BLaER1 (cell line): ENCODE measurements around the gene MSANTD3.
A peak's percentile ranks its signal among the peaks of the same experiment; 100 is the strongest.
"Not testable (repeated sequence)": the region's sequence is repeated elsewhere in the genome, so short reads cannot be mapped to it uniquely, and the experiment has no call there.

Source experiments
- H3K27ac ChIP-seq: shearing (Covaris generic); formaldehyde crosslinking; 2 replicates; pipeline ENCODE4 v1.8.1; 2022
- H3K27me3 ChIP-seq: shearing (Covaris generic); formaldehyde crosslinking; 2 replicates; pipeline ENCODE4 v1.8.1; 2022
- H3K36me3 ChIP-seq: shearing (Covaris generic); formaldehyde crosslinking; 2 replicates; pipeline ENCODE4 v1.8.1; 2022
- H3K4me1 ChIP-seq: shearing (Covaris generic); formaldehyde crosslinking; 2 replicates; pipeline ENCODE4 v1.8.1; 2022
- H3K4me2 ChIP-seq: shearing (Covaris generic); formaldehyde crosslinking; 2 replicates; pipeline ENCODE4 v1.8.1; 2022
- H3K4me3 ChIP-seq: shearing (Covaris generic); formaldehyde crosslinking; 2 replicates; pipeline ENCODE4 v1.8.1; 2022
- H3K9ac ChIP-seq: shearing (Covaris generic); formaldehyde crosslinking; 2 replicates; pipeline ENCODE4 v1.8.1; 2022
- H3K9me3 ChIP-seq: shearing (Covaris generic); formaldehyde crosslinking; 2 replicates; pipeline ENCODE4 v1.8.1; 2022
- H4K20me1 ChIP-seq: shearing (Covaris generic); formaldehyde crosslinking; 2 replicates; pipeline ENCODE4 v1.8.1; 2022
- Cebpa-rat ChIP-seq: shearing (Covaris generic); IDR thresholded peaks from 2 replicates; pipeline ENCODE4 v1.8.1; 2022

The MSANTD3 gene, protein sequence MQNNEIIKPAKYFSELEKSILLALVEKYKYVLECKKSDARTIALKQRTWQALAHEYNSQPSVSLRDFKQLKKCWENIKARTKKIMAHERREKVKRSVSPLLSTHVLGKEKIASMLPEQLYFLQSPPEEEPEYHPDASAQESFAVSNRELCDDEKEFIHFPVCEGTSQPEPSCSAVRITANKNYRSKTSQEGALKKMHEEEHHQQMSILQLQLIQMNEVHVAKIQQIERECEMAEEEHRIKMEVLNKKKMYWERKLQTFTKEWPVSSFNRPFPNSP

DNA sequence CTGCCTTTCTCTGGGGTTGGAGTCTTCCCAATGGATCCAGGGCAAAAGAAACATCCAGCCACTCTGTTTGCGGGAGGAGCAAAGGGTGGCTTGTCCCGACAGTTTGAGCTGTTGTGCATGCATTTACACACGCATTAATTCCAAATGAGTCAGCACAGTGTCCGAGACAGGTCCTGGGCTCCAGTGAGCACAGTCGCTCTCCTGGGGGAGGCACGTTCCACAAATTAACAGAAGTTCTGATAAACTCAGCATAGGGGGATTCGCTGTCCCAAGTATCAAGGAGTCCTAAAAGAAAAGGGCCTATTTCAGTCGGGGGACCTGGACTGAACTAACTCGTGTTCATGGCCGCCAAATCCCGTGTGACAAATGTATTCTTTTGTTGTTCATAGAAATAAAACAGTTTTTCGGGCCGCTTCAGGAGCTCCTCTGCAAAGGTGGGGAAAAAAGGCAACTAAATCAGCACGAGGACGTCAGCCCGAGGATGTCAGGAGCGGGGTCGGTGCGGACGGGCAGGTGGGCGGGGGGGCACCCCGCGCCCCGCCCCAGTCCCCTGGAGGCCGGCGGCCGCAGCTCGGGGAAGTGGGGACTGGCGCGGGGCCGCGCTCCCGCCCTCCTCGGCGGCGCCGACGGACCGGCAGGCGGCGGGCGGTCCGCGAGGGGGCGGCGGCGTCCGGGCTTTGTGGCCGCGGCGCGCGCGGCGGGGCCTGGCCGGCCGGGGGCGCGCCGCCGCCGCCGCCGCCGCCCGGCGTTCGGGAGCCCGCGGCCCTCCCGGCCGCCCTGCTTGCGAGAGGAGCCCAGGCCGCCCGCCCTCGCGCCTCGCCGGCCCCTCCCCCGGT lies at the start of gene MSANTD3:
Gene MSANTD3 (plus strand): TSS at position 614 of the 836 bp plus-strand sequence. CDS start 14,796 bp downstream, outside the sequence.
- H3K4me1 ChIP-seq = peaks cover 25% of the 10 kb centered on the region
- H3K36me3 ChIP-seq = 0 out of 2 replicates have a peak, but pooled peaks cover 5% of the 10 kb centered on the region
- H3K27me3 ChIP-seq = no peaks in the 10 kb centered on the region
- peak within 1 kb of the TSS; percentile 74 for H3K4me2 ChIP-seq
- H4K20me1 ChIP-seq = 0 out of 2 replicates have a peak, but pooled peaks cover 6% of the 10 kb centered on the region
- H3K9me3 ChIP-seq = no peaks in the 10 kb centered on the region
- TF ChIP-seq Cebpa-rat = no peak
- H3K9ac ChIP-seq = peak within 1 kb of the TSS; percentile 90
- peak within 1 kb of the TSS; percentile 88 for H3K27ac ChIP-seq
- H3K4me3 ChIP-seq = peak within 1 kb of the TSS; percentile 88

GRCh38 chr9:100379862-100380261 lies 47.1 kb upstream of the MSANTD3 start:
- Histone ChIP-seq H3K36me3 (peaks cover 7% of the 10 kb centered on the region; the same call in 1 of the 2 replicates), H3K4me2 (no peak overlapping the region), H3K4me3 (no peak overlapping the region), H3K27ac (no peak overlapping the region), H3K9me3 (peaks cover 24% of the 10 kb centered on the region), H3K4me1 (no peaks in the 10 kb centered on the region), H4K20me1 (no peaks in the 10 kb centered on the region), H3K27me3 (no peaks in the 10 kb centered on the region), H3K9ac (no peak overlapping the region)
- TF ChIP-seq Cebpa-rat = no peak

DNA sequence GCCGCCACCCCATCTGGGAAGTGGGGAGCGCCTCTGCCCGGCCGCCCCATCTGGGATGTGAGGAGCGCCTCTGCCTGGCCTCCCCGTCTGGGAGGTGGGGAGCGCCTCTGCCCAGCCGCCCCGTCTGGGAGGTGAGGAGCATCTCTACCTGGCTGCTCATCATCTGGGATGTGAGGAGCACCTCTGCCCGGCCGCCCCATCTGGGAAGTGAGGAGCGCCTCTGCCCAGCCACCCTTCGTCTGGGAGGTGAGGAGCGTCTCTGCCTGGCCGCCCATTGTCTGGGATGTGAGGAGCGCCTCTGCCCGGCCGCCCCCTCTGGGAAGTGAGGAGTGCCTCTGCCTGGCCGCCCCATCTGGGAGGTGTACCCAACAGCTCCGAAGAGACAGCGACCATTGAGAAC lies 34.0 kb upstream of the MSANTD3 start:
- not testable (repeated sequence) for H3K9ac ChIP-seq, H3K27me3 ChIP-seq, H3K4me2 ChIP-seq, H3K27ac ChIP-seq, H4K20me1 ChIP-seq, H3K4me3 ChIP-seq, H3K4me1 ChIP-seq
- peaks cover 10% of the 10 kb centered on the region for H3K36me3 ChIP-seq
- peaks cover 26% of the 10 kb centered on the region for H3K9me3 ChIP-seq

DNA sequence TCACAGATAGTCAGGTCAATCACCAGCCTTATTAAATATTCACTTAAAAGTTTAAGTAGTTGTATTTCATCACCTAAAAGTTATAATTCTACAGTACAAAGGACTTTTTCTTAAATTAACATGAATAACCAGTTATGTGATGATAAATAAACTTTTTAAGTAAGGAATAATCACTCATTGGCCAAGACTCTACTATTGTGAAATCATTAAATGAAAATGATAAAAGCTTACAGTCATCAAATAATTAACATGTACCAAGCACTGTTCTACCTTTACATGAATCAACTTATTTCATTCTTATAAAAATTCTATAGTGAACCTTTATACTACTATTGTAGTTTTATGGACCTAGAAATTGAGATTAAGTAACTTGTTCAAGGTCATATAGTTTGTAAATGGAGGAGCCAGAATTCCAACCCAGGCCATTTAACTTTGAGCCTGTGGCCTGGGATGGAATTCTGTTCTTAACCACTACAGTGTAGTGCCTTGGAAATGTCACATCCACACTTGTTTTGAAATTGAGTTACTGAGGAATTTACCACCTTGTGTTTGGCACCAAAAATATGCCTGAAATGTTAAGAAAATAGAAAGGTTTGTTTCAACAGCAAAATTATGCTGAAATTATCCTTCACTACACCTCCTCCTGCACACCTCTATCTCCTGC lies 32.8 kb upstream of the MSANTD3 start:
- no peak overlapping the region for H3K4me3 ChIP-seq

DNA sequence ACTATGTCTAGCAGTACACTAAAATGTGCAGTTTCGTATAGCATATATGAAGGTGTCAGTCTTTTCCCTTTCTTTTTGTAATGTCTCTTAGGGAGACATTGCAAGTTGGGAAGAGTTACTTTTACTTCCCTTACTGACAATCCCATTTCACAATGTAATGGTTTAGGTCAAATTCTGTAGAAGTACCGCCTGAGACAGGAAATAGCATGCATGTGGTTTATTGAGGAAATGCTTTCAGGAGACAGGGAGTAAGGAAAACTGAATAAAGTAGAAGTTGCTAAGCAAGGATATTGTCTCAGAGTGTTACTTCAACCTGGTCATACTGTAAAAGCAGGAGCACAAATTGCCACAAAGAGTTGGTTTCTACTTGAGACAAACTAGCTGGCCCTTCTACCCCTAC lies 32.1 kb upstream of the MSANTD3 start:
- Histone ChIP-seq H3K9me3 (peaks cover 26% of the 10 kb centered on the region), H4K20me1 (no peaks in the 10 kb centered on the region), H3K36me3 (peaks cover 10% of the 10 kb centered on the region), H3K4me2 (no peak overlapping the region), H3K4me3 (no peak overlapping the region), H3K4me1 (no peaks in the 10 kb centered on the region), H3K27ac (no peak overlapping the region), H3K27me3 (no peaks in the 10 kb centered on the region), H3K9ac (no peak overlapping the region)
- no peak for TF ChIP-seq Cebpa-rat

More for the DNA sequence above, 32.8 kb upstream of the MSANTD3 start:
- H4K20me1 ChIP-seq = no peaks in the 10 kb centered on the region
- no peak overlapping the region for H3K4me2 ChIP-seq
- no peak for TF ChIP-seq Cebpa-rat
- peaks cover 26% of the 10 kb centered on the region for H3K9me3 ChIP-seq
- no peaks in the 10 kb centered on the region for H3K27me3 ChIP-seq
- no peak overlapping the region for H3K9ac ChIP-seq
- peaks cover 10% of the 10 kb centered on the region for H3K36me3 ChIP-seq
- peaks cover 2% of the 10 kb centered on the region for H3K4me1 ChIP-seq
- no peak overlapping the region for H3K27ac ChIP-seq

DNA sequence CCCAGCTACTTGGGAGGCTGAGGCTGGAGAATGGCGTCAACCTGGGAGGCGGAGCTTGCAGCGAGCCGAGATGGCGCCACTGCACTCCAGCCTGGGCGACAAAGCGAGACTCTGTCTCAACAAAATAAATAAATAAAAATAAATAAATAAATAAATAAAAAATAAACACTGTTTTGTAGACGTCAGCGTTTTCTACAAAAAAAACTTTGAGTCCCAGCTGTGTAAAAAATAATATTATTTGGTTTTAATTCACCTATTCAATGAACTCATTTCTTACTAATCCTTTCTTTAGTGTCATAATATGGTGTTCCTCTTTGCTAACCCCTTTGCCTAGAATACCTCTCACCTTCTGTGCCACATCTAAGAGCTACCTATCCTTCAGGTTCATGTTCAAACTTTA lies 30.2 kb upstream of the MSANTD3 start:
- Histone ChIP-seq H3K4me3 (no peak overlapping the region), H3K36me3 (peaks cover 5% of the 10 kb centered on the region; the same call in 1 of the 2 replicates), H4K20me1 (no peaks in the 10 kb centered on the region), H3K4me1 (no peaks in the 10 kb centered on the region), H3K27ac (no peak overlapping the region), H3K4me2 (no peak overlapping the region), H3K9ac (no peak overlapping the region), H3K9me3 (peaks cover 18% of the 10 kb centered on the region), H3K27me3 (no peaks in the 10 kb centered on the region)
- no peak for TF ChIP-seq Cebpa-rat

GRCh38 chr9:100397529-100398266 lies 29.2 kb upstream of the MSANTD3 start:
- Histone ChIP-seq H3K27me3 (no peaks in the 10 kb centered on the region), H3K4me2 (no peak overlapping the region), H3K4me1 (no peaks in the 10 kb centered on the region), H4K20me1 (no peaks in the 10 kb centered on the region), H3K36me3 (peaks cover 5% of the 10 kb centered on the region; the same call in 1 of the 2 replicates), H3K9me3 (peaks cover 11% of the 10 kb centered on the region), H3K4me3 (no peak overlapping the region), H3K9ac (no peak overlapping the region), H3K27ac (no peak overlapping the region)
- no peak for TF ChIP-seq Cebpa-rat

DNA sequence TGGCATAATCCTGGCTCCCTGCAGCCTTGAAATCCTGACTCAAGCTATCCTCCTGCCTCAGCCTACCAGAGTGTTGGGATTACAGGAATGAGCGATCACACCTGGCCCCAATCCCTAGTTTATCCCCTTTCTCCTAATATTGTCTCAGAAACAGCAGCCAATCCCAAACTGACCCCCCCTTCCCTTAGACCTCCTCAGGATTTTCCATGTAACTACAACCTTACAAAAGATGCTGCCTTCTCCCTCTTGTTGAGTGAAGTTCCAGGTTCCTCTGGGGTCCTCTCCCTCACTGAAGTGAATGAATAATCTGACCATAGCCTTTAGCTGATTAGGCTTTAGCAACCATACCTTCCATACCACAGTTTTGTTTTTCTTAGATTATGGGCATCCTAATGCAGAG lies 25.9 kb upstream of the MSANTD3 start:
- H3K9me3 ChIP-seq = peaks cover 6% of the 10 kb centered on the region
- H3K4me2 ChIP-seq = no peak overlapping the region
- no peak overlapping the region for H3K4me3 ChIP-seq
- H3K27me3 ChIP-seq = no peaks in the 10 kb centered on the region
- H3K27ac ChIP-seq = no peak overlapping the region
- no peaks in the 10 kb centered on the region for H3K36me3 ChIP-seq
- H3K9ac ChIP-seq = no peak overlapping the region
- no peak for TF ChIP-seq Cebpa-rat
- H3K4me1 ChIP-seq = no peaks in the 10 kb centered on the region
- H4K20me1 ChIP-seq = no peaks in the 10 kb centered on the region

GRCh38 chr9:100406962-100407361 lies 20.0 kb upstream of the MSANTD3 start:
- no peak overlapping the region for H3K4me2 ChIP-seq
- H3K9ac ChIP-seq = no peak overlapping the region
- peaks cover 31% of the 10 kb centered on the region for H3K4me1 ChIP-seq
- no peaks in the 10 kb centered on the region for H3K27me3 ChIP-seq
- TF ChIP-seq Cebpa-rat = no peak
- H4K20me1 ChIP-seq = no peaks in the 10 kb centered on the region
- H3K36me3 ChIP-seq = no peaks in the 10 kb centered on the region
- no peak overlapping the region for H3K4me3 ChIP-seq
- peaks cover 18% of the 10 kb centered on the region for H3K9me3 ChIP-seq
- no peak overlapping the region for H3K27ac ChIP-seq
